ENCODE measurements around the gene ZNF827. TPM values are rescaled to one million over a fixed set of nuclear protein-coding genes. Genes with fewer than 3 reads are reported as not detected.

Gene ZNF827
- total RNA-seq, 4 donors from 2014 or later = 7.2 to 16.1 (median 10.9) TPM

DNA sequence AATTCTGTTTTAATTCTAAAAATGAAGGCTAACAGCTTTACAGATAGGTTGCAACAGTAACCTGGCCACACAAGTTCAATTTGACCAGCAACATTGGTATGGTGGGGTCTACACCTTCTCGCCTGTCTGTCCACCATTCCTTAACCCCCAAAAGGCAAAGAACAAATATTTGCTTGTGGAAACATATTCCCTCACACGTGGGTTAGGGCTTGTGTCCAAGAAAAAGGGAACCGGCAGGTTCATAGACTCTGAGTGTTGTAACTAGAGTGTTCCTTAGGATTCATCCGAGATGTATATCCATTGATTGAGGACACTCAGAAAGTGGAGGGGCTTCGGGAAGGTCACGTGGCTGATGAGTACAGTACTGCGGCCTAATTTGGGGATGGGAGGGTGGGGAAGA is 204.6 kb downstream of the ZNF827 start:
- Histone ChIP-seq H3K27ac (peak overlapping the region; percentile 92 to 98 (median 96)), H3K27me3 (no peaks in the 10 kb centered on the region), H3K36me3 (no peaks in the 10 kb centered on the region), H3K4me1 (peaks cover 52 to 58% of the 10 kb centered on the region in 2 donors), H3K9me3 (no peaks in the 10 kb centered on the region), H3K4me3 (peak overlapping the region in 3 of 4 donors; percentile 8 to 62 (median 38))
- intact Hi-C loops (cut with DNase I; ENCODE audit: low total_unique reads) = loop anchor here (1.0 to 10.0 kb wide), 5 partner anchors 63 to 554 kb away; partner anchors contain the start of genes LSM6, OTUD4, SMAD1 and ZNF827
- no peak for TF ChIP-seq POLR2A (IDR thresholded peaks at IDR 0.05)
- TF ChIP-seq CTCF (IDR thresholded peaks at IDR 0.05 in 4 of 5, conservative IDR thresholded peaks at IDR 0.05 in 1 of 5) = no peak
- no peak for DNase-seq
- in situ Hi-C loops (cut with MboI; ENCODE audit: low sequenced_read_pairs in 4 of 4) = loop anchor here in 2 of 4 donors (10.0 to 25.0 kb wide), 3 partner anchors 61 to 203 kb away; partner anchors contain the start of gene ZNF827 (in 2 of the 2)
- no peak for ATAC-seq

DNA sequence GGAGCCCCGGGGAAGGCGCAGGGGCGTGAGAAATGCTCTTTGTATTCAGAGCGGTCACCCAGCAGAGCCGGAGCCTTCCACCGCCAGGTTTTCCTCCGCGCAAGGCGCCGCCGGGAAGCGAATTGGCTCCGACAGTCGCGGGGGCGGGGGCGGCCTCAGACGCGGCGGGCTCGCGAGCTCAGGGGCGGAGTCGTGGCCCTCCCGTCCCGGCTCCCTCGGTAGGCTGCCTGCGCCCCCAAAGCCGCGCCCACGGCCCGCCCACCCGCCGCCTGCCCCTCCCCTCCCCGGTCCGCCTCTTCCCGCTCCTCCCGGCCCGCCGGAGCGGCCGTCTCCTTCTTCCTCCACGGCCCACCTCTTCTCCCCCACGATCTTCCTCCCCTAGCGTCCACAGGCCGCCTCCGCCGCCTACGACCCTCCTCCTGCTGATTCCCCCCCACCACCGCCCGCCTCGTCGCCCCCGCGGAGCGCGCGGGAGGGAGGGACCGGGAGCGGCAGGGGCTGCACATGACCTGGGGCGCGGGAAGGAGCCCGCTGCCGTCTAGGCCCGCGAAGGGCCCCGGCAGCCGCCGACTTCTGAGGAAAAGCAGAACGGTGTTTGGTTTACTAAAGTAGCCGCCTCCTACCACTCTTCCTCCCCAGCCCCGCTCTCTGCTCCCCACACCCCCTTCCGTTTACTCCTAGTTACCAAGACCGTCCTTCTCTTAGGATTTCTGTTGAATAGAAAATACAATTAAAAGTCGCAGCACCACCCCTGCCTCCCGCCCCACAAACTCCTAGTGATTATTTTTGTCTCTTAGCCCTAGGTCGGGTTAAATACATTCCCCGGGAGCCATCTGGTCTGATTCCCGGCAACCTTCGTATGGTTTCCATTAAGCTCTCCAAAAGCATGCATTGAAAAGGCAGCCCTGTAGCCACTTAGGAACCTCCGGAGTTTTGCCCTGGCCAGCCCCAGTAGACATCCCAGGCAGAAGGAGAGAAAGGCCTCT is 205.4 kb downstream of the ZNF827 start:
- intact Hi-C loops (cut with DNase I; ENCODE audit: low total_unique reads) = loop anchor here (2.0 to 10.0 kb wide), 5 partner anchors 50 to 442 kb away; partner anchors contain the start of genes LSM6, MMAA, SMAD1 and ZNF827
- Histone ChIP-seq H3K36me3 (no peaks in the 10 kb centered on the region), H3K27ac (peak overlapping the region; percentile 92 to 98 (median 96)), H3K9me3 (no peaks in the 10 kb centered on the region), H3K4me1 (peaks cover 52 to 58% of the 10 kb centered on the region in 2 donors), H3K4me3 (peak overlapping the region; percentile 62 to 75 (median 70)), H3K27me3 (no peaks in the 10 kb centered on the region)
- peak; percentile 40 to 44 for ATAC-seq
- peak; percentile 93 to 94 for DNase-seq
- TF ChIP-seq POLR2A (IDR thresholded peaks at IDR 0.05) (peak; percentile 84 to 87), CTCF (IDR thresholded peaks at IDR 0.05 in 4 of 5, conservative IDR thresholded peaks at IDR 0.05 in 1 of 5) (peak in 1 of 5 experiments; percentile 26)
- in situ Hi-C loops (cut with MboI; ENCODE audit: low sequenced_read_pairs in 4 of 4) = loop anchor here in 2 of 4 donors (10.0 to 25.0 kb wide), 3 partner anchors 62 to 204 kb away; partner anchors contain the start of gene ZNF827 (in 2 of the 2)

DNA sequence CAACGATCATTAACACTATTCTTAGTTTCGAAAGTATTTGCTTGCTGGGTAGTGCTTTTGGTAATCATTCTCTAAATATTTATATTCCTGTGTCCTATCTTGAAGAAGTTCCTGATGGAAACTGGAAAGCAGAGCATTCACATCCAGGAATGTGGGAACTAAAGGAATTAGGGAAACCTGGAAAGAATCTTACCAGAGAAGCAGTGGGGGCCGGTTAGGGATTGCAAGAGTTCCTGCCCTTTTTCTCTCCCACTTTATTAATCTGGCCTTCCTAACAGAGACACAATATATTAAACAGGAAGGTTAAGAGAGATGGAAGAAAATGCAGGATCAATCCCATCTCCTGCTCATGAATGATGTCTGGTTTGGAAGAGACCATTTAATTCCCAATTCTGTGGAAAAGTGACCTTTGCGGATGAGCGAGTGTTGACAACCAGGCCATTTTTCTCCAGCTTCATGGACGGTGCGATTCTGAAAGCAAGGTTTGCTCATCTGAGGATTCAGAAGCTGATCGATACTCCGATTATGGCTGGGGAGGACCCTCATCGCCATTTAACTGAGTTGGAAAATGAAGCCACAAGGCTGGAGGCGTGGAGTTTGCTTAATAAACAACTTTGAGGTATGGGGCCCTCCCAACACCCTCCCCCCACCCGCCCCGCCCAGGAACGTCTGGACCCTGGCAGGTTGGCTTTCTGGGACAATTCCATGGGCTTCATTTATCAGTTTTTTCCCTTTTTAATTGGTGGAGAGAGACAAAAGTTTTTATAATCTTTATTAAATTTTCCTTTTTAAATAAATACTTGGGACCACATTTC is 206.4 kb downstream of the ZNF827 start:
- Histone ChIP-seq H3K4me3 (peak overlapping the region; percentile 62 to 75 (median 70)), H3K27ac (peak overlapping the region; percentile 92 to 98 (median 96)), H3K27me3 (no peaks in the 10 kb centered on the region), H3K4me1 (peaks cover 52 to 55% of the 10 kb centered on the region in 2 donors), H3K9me3 (no peaks in the 10 kb centered on the region), H3K36me3 (no peaks in the 10 kb centered on the region)
- in situ Hi-C loops (cut with MboI; ENCODE audit: low sequenced_read_pairs in 4 of 4) = loop anchor here in 2 of 4 donors (10.0 to 25.0 kb wide), 3 partner anchors 63 to 205 kb away; partner anchors contain the start of gene ZNF827 (in 2 of the 2)
- no peak for TF ChIP-seq CTCF (IDR thresholded peaks at IDR 0.05 in 4 of 5, conservative IDR thresholded peaks at IDR 0.05 in 1 of 5)
- no peak for TF ChIP-seq POLR2A (IDR thresholded peaks at IDR 0.05)
- DNase-seq (no peak), ATAC-seq (no peak)
- intact Hi-C loops (cut with DNase I; ENCODE audit: low total_unique reads) = loop anchor here (2.0 to 10.0 kb wide), 5 partner anchors 49 to 443 kb away; partner anchors contain the start of genes LSM6, MMAA, SMAD1 and ZNF827

- Histone ChIP-seq H3K4me1 (peaks cover 42 to 46% of the 10 kb centered on the region in 2 donors), H3K4me3 (no peak overlapping the region), H3K27ac (peak overlapping the region; percentile 8 to 95 (median 16)), H3K9me3 (no peaks in the 10 kb centered on the region), H3K36me3 (no peaks in the 10 kb centered on the region), H3K27me3 (no peaks in the 10 kb centered on the region)
- DNase-seq (no peak), ATAC-seq (no peak)
- intact Hi-C loops (cut with DNase I; ENCODE audit: low total_unique reads) (loop anchor here (5.0 to 10.0 kb wide), 3 partner anchors 206 to 444 kb away; partner anchors contain the start of genes LSM6, SMAD1 and ZNF827), in situ Hi-C loops (cut with MboI; ENCODE audit: low sequenced_read_pairs in 4 of 4) (loop anchor here in 2 of 4 donors (10.0 to 25.0 kb wide), 3 partner anchors 64 to 206 kb away; partner anchors contain the start of gene ZNF827 (in 2 of the 2))
- TF ChIP-seq POLR2A (IDR thresholded peaks at IDR 0.05) = no peak
- no peak for TF ChIP-seq CTCF (IDR thresholded peaks at IDR 0.05 in 4 of 5, conservative IDR thresholded peaks at IDR 0.05 in 1 of 5)
These were observed 207.6 kb downstream of the ZNF827 start for GRCh38 chr4:145731028-145731427.

Data from gastrocnemius medialis (tissue), 4 donors.